Caki2 (cell line): ENCODE results near the gene IGFBP3. TPM values are rescaled to one million over a fixed set of nuclear protein-coding genes. Genes with fewer than 3 reads are reported as not detected.
A peak's percentile ranks its signal among the peaks of the same experiment; 100 is the strongest.

Experiments
- DNase-seq: peaks from one replicate; pipeline ENCODE4 v3.0.0-alpha.2; 2015; ENCODE audit warnings: low read depth
- in situ Hi-C: cut with HindIII; loops from 2 replicates; pipeline ENCODE4 v1.10.0; 2016; ENCODE audit warnings: low sequenced_read_pairs, low pct_unique_long_range_greater_than_20kb, mixed read lengths
- total RNA-seq: library from RNA; depleted of rRNA; stranded (reverse); fragments of >200 nt; shearing (Covaris generic); gene quantifications from 2 replicates; pipeline ENCODE4 v1.2.3, GENCODE V29; 2014; ENCODE audit warnings: low replicate concordance

IGFBP3 gene
- total RNA-seq, 1 experiment from 2014 or later: 354 TPM

DNA sequence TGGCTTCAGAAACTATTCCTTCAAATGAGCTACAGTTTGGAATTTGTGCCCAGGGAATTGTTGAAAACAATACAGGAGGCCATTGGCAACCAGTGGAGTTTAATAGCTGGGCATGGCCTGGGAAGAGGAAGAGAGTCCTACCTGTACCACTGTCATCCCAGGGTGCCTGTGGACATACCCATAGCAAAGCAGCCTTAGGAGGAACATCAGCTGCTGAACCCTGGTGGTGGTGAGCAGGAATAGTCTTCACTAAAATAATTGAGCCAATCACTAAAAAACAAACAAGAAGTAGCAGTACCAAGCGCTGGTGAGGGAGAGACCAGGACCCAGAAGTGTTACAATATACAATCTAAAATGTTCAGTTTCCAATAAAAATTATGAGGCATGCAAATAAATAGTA, 18.3 kb downstream of the IGFBP3 start:
- in situ Hi-C loops: loop anchor here (25.0 kb wide), 1 partner anchor 859 kb away; no protein-coding TSS in a partner anchor
- DNase-seq: no peak

DNA sequence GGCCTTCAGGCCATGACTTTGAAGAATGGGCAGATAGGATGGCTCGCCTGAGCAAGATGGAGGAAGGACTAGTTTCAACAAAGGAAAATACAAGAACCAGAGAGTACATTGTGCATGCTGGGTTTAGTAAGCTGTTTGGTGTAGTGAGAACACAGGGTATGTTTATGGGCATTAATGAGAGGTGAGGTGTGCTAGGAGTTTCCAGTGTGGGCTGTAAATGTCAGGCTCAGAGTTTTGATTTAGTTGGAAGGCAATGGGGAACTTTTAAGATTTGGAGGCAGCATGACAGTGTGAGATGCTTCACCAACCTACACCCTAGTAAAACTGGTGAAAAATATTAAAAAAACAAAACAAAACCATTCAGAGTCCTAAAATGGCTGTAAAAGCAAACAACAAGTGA, 19.5 kb downstream of the IGFBP3 start:
- DNase-seq: no peak
- in situ Hi-C loops: loop anchor here (25.0 kb wide), 1 partner anchor 861 kb away; no protein-coding TSS in a partner anchor

DNA sequence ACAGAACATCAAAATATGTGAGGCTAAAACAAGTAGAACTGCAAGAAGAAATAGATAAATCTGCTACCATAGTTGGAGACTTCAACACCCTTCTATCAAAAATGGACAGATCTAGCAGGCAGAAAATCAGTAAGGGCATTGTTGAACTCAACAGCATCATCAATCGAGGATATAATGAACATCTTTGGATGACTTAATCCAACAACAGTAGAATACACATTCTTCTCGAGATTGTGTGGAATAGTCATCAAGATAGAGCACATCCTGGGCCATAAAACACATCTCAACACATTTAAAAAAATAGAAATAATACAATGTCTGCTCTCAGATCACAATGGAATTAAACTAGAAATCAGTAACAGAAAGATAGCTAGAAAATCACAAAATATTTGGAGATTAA, 22.9 kb downstream of the IGFBP3 start:
- in situ Hi-C loops: no loop called here
- DNase-seq: no peak

DNA sequence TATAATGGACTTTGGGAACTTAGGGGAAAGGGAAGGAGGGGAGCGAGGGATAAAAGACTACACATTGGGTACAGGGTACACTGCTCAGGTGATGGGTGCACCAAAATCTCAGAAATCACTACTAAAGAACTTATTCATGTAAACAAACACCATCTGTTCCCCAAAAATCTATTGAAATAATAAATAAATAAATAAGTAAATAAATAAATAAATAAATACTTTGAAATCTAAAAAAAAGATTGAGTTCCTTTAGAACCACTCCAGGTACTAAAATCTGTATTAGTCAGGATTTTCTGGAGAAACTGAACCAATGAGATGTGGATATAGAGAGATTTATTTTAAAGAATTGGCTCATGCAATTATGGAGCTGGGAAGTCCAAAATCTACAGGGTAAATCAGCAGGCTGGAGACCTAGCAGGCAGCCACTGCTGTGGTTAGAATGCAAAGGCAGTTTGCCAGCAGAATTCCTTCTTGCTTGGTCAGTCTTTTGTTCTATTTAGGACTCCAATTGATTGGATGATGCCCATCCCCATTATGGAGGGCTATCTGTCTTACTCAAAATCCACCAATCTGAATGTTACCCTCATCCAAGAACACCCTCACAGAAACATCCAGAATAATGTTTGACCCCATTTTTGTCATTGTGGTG, 23.9 kb downstream of the IGFBP3 start:
- no peak for DNase-seq
- in situ Hi-C loops: no loop called here

DNA sequence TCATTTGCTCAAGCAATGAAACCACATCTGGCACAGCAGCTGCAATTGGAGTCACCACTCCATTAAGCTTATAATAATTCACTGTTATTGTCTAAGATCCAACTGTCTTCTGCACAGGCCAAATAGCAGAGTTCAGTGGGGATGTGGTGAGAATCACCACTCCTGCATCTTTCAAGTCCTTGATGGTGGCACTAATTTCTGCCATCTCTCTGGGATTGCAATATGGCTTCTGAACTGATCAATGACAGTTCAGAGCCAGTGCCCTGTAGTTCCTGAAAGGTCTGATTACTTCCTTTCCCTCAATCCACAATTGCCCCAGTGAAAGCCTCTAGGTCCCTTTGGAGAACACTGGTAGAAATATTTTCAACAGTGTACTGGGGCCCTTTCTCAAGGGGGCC, 26.4 kb downstream of the IGFBP3 start:
- DNase-seq: no peak
- in situ Hi-C loops: no loop called here

DNA sequence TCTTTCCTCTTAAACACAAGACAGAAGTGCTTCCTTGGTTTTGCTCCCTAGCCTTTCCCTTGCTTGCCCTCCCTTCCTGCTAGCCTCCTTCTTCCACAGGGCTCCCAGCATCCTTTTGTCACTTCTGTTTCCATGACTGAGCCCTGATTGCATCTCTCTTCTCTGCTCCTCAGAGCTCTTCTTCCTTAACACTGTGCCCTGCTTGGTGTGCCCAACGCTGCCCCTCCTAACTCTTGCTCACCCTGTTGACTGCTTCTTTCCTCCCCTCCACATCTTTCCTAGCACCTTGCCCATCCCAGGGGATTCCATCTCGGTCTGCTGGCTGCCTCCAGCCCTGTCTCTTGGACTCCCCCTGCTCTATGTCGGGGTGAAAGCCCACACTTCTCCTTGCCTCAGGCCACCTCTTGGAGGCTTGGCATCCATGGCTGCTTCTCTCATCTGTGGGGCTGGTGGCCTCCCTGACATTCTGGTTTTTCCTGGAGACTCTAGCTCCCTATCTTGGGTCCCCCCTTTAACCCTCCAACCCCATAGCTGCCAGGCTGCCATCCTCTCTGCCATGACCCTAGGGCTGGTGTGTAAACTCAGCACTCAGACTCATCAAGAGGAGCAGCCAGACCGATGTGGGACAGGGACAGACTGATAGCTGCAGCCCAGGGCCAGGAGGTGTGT, 26.9 kb downstream of the IGFBP3 start:
- no peak for DNase-seq
- in situ Hi-C loops: no loop called here

DNA sequence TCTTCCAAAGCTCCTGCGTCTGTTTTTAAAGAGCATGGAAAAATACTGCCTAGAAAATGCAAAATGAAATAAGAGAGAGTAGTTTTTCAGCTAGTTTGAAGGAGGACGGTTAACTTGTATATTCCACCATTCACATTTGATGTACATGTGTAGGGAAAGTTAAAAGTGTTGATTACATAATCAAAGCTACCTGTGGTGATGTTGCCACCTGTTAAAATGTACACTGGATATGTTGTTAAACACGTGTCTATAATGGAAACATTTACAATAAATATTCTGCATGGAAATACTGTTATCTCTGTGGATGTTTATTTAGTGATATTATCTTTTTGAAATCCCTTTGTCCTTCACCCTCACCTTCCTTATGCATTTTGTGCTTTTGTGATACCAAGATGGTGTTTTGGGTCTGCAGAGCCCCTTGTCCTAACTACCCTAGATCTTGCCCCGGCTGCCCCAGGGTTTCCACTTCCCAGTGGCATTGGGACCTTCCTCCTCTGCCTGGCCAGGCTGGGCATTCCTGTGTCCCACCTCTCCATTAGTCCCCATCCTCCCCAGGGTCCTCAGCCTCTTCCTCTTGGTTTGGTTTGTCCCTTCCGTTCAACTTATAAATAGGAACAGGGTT, 27.6 kb downstream of the IGFBP3 start:
- in situ Hi-C loops: no loop called here
- DNase-seq: no peak

DNA sequence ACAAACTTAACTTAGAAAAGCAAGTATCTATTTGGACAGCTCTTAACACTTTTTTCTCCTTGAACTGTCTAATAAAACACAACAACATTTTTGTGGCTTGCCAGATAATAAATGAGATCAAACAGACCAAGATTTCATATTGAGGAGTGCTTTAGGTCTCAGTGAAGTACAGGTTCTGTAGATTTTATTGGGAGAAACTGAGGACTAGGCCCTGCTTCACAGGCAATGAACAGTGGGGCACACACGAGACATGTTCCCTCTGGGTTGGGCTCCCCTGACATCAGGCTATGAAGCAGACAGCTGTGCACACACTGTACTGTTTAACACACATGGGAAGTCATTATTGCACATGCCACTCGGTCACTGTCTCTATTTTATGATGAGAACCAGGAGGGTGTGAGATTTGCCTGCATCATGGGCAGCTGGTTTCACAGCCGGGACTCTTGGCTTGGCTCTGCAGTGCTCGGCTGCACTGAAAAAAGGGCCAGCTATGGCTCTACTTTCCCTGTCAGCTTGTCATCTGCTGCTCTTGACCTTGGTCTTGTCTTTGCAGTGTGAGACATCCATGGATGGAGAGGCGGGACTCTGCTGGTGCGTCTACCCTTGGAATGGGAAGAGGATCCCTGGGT, 28.6 kb downstream of the IGFBP3 start:
- in situ Hi-C loops: no loop called here
- no peak for DNase-seq

DNA sequence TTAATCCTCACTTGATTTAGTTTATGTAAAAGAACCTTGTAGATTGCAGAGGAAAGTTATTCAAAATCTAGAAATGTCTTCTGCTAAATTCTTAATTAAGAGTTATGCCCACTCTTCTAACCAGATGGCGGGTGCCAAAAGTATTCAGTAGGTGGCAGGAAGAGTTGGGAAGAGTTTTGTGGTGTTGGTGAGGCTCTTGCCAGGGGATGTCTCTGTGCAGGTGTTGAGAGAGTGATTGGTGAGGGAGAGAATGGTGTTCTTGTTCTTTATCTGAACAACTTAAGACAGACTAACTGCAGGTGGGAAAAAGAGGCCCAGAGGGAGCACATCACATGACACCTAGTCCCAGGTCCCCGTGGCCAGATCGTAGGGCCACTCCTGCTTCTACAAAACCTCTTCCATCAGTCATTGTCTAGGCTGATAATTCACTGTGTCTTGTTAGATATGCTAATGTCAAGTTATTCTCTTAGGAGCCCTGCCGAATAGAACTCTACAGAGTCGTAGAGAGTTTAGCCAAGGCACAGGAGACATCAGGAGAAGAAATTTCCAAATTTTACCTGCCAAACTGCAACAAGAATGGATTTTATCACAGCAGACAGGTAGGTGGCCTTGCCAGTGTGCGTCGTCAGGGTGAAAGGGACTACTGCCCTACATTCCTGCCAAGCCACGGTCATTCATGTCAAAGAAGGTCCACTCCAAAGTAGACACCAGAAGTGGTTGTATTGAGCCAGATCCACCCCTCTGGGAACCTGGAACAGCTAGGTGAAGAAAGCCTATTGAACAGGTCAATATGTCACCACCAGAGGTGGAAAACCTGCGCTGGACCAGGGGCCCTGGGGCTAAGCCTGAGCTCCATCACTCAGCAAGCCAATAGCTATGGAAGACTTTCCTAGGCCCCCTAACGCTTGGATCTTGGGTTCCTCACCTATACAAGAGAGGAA, 29.3 kb downstream of the IGFBP3 start:
- in situ Hi-C loops: no loop called here
- DNase-seq: no peak

DNA sequence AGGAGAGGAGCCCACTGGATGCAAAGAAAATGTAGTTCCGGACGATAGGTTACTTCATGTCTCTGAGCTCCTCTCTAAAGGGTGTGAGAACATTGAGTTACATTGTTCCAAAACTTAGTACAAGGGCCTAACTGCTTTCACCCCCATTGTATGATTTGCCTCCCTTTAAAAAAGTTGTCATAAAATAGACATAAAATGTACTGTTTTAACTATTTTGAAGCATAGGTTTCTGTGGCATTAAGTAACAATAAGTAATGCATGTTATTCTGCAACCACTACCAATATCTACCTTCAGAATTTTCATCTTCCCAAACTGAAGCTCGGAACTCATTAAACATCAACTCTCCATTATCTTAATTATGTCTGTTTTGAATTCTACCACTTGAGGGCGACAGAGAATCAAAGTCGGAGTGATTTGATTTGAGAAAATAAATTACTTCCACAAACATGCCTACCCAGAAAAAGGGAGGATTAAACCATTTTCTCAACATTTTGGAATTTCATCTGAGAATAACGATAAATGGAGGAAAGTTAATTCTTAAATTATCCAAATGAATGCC, 30.1 kb downstream of the IGFBP3 start:
- DNase-seq: peak; percentile 27
- in situ Hi-C loops: no loop called here

DNA sequence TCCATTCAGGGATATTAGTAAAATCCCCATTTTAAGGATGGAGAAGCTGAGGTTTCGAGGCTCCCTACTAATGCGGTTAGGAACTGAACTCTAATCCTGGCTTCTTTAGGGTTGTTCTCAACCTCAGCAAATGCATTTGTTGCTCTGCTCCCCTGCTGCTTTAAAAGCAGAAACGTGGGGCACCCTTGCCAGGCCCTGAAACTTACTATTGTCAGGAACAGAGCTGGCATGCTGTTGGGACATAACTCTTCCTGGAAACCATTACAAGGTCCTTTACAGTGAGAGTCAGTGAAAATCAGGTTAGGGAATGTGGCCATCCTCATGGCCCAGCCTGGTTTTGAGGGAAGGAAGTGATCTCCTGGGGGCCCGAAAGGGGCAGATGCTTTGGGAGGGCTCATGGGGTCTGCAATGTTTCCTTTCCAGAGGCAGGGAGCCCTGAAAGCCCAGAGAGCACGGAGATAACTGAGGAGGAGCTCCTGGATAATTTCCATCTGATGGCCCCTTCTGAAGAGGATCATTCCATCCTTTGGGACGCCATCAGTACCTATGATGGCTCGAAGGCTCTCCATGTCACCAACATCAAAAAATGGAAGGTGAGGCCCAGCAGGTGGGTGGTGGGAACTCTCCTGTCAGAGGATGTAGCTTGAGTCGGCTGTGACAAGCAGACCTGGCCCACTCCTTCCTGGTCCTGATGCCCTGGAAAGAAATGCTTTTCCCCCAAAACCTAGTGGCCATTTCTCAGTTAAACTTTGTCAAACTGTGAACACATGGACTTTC, 30.8 kb downstream of the IGFBP3 start:
- in situ Hi-C loops: no loop called here
- DNase-seq: no peak

DNA sequence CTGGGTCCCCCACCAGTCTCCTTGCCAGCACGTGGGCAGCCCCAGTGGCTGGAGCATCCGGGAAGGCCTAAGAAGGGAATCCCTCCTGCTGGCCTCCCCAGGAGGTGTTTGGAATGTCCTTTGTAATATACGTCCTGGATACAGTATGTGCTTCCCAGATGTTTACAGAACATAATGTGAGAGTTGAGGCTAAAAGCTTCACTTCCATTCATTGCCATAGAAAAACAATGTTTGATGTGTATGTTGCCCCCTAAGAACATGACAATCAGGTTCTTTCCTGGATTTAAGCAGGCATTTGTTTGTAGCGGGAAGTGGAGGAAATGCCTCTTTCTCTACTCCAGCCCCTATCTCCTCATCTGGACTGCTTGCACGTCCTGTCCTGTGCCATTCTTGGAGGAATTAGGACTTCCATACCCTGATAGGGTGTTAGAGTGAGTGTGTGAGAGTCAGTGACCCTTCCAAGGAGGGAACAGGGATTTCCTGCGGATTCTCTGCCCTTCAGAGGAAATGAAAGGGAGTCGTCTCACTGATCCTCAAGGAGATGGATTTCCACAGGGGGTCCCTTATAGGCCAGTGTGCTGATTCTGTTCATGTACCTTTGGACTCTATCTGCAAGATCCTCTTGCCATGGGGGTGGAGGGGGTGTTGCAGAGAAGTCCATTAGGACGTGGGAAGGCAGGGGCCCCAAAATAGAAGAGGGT, 31.6 kb downstream of the IGFBP3 start:
- in situ Hi-C loops: no loop called here
- DNase-seq: no peak

DNA sequence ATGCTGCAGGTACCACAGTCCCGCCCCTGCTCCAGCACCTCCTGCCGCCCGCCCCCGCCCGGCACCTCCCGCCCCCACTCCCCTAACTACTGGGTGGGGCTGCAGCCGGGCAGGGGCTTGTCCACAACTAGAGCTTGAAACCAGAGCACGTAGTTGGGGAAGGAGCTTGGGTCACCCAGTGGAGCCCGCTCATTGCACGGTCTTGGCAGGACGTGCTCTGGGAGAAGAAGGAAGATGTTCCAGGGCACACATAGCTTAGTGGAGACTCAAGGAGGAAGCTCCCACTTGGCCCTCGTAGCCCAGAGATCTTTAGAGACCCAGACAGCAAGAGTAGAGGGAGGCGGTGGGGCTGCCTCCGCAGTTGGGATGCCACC, 32.1 kb downstream of the IGFBP3 start:
- DNase-seq: no peak
- in situ Hi-C loops: no loop called here

DNA sequence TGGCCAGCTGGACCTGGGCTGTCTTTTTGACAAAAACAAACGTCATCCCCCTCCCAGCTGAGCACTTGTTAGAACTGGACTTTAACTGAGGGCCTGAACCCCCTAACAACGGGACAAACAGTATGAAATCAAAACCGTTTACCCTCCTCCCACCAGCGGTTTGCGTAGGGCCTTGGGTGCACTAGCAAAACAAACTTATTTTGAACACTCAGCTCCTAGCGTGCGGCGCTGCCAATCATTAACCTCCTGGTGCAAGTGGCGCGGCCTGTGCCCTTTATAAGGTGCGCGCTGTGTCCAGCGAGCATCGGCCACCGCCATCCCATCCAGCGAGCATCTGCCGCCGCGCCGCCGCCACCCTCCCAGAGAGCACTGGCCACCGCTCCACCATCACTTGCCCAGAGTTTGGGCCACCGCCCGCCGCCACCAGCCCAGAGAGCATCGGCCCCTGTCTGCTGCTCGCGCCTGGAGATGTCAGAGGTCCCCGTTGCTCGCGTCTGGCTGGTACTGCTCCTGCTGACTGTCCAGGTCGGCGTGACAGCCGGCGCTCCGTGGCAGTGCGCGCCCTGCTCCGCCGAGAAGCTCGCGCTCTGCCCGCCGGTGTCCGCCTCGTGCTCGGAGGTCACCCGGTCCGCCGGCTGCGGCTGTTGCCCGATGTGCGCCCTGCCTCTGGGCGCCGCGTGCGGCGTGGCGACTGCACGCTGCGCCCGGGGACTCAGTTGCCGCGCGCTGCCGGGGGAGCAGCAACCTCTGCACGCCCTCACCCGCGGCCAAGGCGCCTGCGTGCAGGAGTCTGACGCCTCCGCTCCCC, 32.7 kb downstream of the IGFBP3 start, which contains the start of gene IGFBP1:
IGFBP1 (plus strand) TSS at position 304 of the 808 bp plus-strand sequence; CDS start at position 469, 165 bp downstream.
- peak; percentile 26 for DNase-seq
- in situ Hi-C loops: no loop called here

DNA sequence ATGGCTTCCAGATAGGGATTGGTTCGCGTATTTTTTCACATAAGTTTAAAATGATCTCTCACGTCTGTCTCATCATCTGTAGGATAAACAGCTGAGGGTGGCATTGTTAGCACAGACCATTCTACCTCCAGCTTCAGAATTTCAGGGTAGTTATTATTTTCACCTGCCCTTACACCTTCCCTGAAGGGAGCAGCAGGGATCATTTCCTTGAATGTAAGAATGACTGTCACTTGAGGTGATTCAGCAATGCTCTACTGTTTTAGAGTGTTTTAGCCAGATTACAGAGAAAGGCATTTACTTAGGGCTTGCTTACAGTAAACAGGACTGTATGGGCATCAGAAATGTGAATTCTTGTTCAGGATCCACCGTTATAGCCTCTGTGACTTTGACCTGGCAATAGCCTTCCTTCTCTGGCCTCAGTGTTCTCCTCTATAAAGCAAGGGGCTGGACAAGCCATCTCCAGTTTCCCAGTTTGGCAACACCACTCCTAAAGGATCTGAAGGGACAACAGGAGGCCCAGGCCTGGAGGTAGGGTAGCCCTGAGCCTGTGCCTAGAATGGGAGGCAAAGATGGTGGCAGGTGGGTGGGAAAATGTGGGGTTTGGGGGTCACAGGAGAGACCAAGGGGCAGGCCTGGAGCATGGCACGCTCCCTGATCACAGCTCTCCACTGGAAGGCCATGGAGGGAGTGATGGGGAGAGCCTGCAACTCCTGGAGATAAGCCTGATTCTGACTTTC, 34.0 kb downstream of the IGFBP3 start:
- in situ Hi-C loops: no loop called here
- DNase-seq: no peak
